ENCODE data around the gene ZFP42. TPM values are rescaled to one million over a fixed set of nuclear protein-coding genes. Genes with fewer than 3 reads are reported as not detected.
"Not testable (repeated sequence)": the region's sequence is repeated elsewhere in the genome, so short reads cannot be mapped to it uniquely, and the experiment has no call there.

ZFP42 gene
- total RNA-seq, 1 donor from 2014 or later, result not detected

DNA sequence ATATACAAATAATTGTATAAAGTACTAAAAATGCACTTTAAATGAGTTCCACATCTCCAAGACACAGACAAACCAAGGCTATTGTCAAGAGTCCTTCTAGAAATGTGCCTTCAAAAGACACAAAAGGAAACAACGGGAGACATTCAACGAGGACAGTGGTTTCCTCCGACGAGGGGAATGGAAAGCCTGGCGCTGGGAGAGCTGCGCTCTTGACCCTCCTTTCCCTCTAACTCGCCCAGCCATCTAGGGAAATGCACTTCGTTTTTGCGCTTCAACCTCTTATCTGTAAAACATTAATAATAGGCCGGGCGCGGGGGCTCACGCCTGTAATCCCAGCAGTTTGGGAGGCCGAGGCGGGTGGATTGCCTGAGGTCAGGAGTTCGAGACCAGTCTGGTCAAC lies 37.0 kb downstream of the ZFP42 start:
- H3K4me1 ChIP-seq, result peaks cover 0 to 2% of the 10 kb centered on the region in 2 donors
- H3K4me3 ChIP-seq, result no peak overlapping the region
- no peaks in the 10 kb centered on the region for H3K9me3 ChIP-seq
- intact Hi-C loops (cut with DNase I), result no loop called here
- TF ChIP-seq, protein P1, sequence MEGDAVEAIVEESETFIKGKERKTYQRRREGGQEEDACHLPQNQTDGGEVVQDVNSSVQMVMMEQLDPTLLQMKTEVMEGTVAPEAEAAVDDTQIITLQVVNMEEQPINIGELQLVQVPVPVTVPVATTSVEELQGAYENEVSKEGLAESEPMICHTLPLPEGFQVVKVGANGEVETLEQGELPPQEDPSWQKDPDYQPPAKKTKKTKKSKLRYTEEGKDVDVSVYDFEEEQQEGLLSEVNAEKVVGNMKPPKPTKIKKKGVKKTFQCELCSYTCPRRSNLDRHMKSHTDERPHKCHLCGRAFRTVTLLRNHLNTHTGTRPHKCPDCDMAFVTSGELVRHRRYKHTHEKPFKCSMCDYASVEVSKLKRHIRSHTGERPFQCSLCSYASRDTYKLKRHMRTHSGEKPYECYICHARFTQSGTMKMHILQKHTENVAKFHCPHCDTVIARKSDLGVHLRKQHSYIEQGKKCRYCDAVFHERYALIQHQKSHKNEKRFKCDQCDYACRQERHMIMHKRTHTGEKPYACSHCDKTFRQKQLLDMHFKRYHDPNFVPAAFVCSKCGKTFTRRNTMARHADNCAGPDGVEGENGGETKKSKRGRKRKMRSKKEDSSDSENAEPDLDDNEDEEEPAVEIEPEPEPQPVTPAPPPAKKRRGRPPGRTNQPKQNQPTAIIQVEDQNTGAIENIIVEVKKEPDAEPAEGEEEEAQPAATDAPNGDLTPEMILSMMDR (IDR thresholded peaks at IDR 0.05), result no peak
- DNase-seq (ENCODE audit: low spot score in 2 of 2), result no peak
- no peaks in the 10 kb centered on the region for H3K27me3 ChIP-seq
- H3K36me3 ChIP-seq, result no peaks in the 10 kb centered on the region
- no peak overlapping the region for H3K27ac ChIP-seq

DNA sequence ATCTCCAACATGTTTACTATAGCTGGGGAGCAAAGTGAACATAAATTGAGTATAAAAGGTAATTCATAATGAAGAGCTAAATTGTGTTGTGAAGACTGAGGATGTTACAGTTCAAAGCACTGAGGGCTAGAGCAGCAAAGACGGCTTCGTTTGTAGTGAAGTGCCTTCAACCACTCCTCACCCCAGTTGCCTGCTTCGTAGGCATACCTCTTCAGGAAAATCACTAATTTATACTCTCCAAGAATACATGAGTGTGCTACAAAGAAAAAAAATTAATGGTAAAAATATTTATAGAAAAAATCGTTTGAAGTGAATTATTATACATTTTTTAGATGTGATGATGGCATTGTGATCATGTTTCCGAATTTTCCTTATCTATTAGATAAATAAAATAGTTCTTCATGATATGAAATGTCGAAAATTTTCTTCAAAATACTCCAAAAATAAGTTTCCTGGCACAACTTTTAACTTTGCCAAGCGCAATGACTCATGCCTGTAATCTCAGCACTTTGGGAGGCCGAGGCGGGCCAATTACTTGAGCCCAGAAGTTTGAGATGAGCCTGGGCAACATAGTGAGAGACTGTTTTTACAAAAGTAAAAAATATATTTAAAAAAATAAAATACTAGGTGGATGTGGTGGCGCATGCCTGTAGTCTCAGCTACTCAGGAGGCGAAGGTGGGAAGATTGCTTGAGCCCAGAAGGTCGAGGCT lies 41.6 kb downstream of the ZFP42 start:
- DNase-seq (ENCODE audit: low spot score in 2 of 2), result peak in 1 of 2 donors; percentile 80
- no peak overlapping the region for H3K4me3 ChIP-seq
- no peaks in the 10 kb centered on the region for H3K27me3 ChIP-seq
- H3K36me3 ChIP-seq, result no peaks in the 10 kb centered on the region
- TF ChIP-seq, protein P1 (IDR thresholded peaks at IDR 0.05), result no peak
- intact Hi-C loops (cut with DNase I), result no loop called here
- H3K9me3 ChIP-seq, result no peaks in the 10 kb centered on the region
- peak overlapping the region; percentile 18 to 65 for H3K27ac ChIP-seq
- peaks cover 0 to 2% of the 10 kb centered on the region in 2 donors for H3K4me1 ChIP-seq

DNA sequence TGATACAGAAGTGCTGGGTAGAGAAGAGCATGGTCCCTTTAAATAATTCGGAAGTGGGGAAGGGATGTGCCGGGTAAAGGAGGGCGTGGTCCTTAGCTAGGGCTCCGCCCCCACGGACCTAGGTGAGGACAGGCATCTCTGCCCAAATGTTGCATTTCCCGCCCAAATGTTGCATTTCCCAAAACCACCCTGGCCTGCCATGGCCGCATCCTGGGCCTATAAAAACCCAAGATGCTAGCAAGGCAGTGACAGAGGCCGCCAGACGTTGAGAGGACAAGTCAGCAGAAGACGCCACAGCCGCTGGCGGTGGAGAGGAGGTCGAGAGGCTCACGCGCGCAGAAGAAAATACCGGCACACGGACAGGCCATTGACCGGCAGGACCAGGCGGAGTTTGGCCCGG lies 46.1 kb downstream of the ZFP42 start:
- intact Hi-C loops (cut with DNase I), result no loop called here

DNA sequence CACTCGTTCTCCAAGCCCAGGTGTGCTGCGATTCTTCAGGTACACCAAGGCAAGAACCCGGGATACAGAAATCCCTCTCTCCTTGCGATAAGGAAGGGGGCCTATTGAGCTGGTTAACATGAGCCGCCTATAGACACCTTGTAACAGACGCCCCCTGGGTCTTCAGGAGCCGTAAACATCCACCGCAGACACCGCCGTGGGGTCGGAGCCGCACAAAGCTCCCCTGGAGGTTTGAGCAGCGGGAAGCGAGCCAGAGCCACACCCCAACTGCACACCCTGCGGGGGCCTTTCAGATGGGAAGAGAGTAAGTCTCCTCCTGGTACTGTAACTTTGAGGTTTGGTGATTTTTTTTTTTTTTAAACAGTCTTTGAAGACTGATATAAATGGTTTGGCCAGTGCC lies 46.6 kb downstream of the ZFP42 start:
- no peaks in the 10 kb centered on the region for H3K27me3 ChIP-seq
- TF ChIP-seq, protein P1 (IDR thresholded peaks at IDR 0.05), result no peak
- H3K4me1 ChIP-seq, result no peaks in the 10 kb centered on the region
- H3K36me3 ChIP-seq, result no peaks in the 10 kb centered on the region
- no peak overlapping the region for H3K27ac ChIP-seq
- H3K4me3 ChIP-seq, result no peak overlapping the region
- no peaks in the 10 kb centered on the region for H3K9me3 ChIP-seq
- intact Hi-C loops (cut with DNase I), result no loop called here
- DNase-seq (ENCODE audit: low spot score in 2 of 2), result no peak

More for the DNA sequence above, 46.1 kb downstream of the ZFP42 start:
- no peaks in the 10 kb centered on the region for H3K36me3 ChIP-seq
- H3K9me3 ChIP-seq, result no peaks in the 10 kb centered on the region
- TF ChIP-seq, protein P1 (IDR thresholded peaks at IDR 0.05), result no peak
- DNase-seq (ENCODE audit: low spot score in 2 of 2), result no peak
- no peak overlapping the region for H3K27ac ChIP-seq
- no peaks in the 10 kb centered on the region for H3K27me3 ChIP-seq
- H3K4me3 ChIP-seq, result no peak overlapping the region
- H3K4me1 ChIP-seq, result peaks cover 0 to 2% of the 10 kb centered on the region in 2 donors

DNA sequence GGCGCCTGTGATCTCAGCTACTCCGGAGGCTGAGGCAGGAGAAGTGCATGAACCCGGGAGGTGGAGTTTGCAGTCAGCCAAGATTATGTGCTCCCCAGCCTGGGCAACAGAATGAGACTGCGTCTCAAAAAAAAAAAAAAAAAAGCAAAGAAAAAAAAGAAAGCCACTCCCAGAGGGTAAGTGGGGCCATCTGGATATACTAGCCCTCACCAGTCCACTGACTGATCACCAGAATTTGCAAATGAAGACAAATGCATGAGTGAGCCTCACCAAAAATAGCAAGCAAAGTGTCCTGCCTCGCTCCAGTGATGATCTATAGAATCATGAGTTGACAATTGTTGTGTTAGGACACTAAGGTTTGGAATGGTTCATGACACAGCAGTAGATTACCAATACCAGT lies 47.6 kb downstream of the ZFP42 start:
- no peaks in the 10 kb centered on the region for H3K9me3 ChIP-seq
- H3K4me1 ChIP-seq, result no peaks in the 10 kb centered on the region
- no peak overlapping the region for H3K4me3 ChIP-seq
- intact Hi-C loops (cut with DNase I), result no loop called here
- H3K27me3 ChIP-seq, result no peaks in the 10 kb centered on the region
- TF ChIP-seq, protein P1 (IDR thresholded peaks at IDR 0.05), result no peak
- H3K36me3 ChIP-seq, result no peaks in the 10 kb centered on the region
- DNase-seq (ENCODE audit: low spot score in 2 of 2), result no peak
- no peak overlapping the region for H3K27ac ChIP-seq

DNA sequence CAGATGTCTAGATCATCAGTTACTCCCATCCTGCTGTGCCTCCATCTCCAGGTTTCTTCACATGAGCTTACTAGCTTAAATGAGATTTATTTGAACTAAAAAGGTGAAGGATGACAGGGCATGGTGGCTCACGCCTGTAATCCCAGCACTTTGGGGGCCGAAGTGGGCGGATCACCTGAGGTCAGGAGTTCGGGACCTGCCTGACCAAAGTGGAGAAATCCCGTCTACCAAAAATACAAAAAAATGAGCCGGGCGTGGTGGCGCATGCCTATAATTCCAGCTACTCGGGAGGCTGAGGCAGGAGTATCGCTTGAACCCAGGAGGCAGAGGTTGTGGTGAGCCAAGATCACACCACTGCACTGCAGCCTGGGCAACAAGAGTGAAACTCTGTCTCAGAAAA lies 49.9 kb downstream of the ZFP42 start:
- H3K4me1 ChIP-seq; intact Hi-C loops (cut with DNase I); H3K36me3 ChIP-seq: not testable (repeated sequence)

More for the DNA sequence above, 49.9 kb downstream of the ZFP42 start:
- H3K4me3 ChIP-seq; H3K27ac ChIP-seq; DNase-seq (ENCODE audit: low spot score in 2 of 2); H3K9me3 ChIP-seq; H3K27me3 ChIP-seq: not testable (repeated sequence)

Measured in ascending aorta (tissue), 2 donors.